ENCODE data around the gene SCRN2. TPM values are rescaled to one million over a fixed set of nuclear protein-coding genes. Genes with fewer than 3 reads are reported as not detected.

Gene SCRN2
- total RNA-seq, 1 donor from 2014 or later: 37.8 TPM

DNA sequence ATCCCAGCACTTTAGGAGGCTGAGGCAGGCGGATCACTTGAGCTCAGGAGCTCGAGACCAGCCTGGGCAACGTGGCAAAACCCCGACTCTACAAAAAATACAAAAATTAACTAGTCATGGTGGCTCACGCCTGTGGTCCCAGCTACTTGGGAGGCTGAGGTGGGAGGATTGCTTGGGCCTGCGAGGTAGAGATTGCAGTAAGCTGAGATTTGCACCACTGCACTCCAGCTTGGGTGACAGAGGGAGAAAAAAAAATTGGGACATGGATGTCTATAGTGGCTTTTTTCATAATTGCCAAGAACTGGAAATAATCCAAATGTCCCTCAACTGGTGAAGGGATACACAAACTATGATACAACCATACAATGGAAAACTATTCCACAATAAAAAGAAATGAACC lies 48.1 kb downstream of the SCRN2 start:
- H3K27me3 Mint-ChIP-seq (ENCODE audit: low read depth): peaks cover 97% of the 10 kb centered on the region

GRCh38 chr17:47792457-47792856 lies 48.6 kb downstream of the SCRN2 start:
- TF ChIP-seq, protein P1, sequence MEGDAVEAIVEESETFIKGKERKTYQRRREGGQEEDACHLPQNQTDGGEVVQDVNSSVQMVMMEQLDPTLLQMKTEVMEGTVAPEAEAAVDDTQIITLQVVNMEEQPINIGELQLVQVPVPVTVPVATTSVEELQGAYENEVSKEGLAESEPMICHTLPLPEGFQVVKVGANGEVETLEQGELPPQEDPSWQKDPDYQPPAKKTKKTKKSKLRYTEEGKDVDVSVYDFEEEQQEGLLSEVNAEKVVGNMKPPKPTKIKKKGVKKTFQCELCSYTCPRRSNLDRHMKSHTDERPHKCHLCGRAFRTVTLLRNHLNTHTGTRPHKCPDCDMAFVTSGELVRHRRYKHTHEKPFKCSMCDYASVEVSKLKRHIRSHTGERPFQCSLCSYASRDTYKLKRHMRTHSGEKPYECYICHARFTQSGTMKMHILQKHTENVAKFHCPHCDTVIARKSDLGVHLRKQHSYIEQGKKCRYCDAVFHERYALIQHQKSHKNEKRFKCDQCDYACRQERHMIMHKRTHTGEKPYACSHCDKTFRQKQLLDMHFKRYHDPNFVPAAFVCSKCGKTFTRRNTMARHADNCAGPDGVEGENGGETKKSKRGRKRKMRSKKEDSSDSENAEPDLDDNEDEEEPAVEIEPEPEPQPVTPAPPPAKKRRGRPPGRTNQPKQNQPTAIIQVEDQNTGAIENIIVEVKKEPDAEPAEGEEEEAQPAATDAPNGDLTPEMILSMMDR (conservative IDR thresholded peaks at IDR 0.05): no peak
- H3K36me3 Mint-ChIP-seq (ENCODE audit: low read depth): no peaks in the 10 kb centered on the region
- H3K4me1 Mint-ChIP-seq: peaks cover 14% of the 10 kb centered on the region
- DNase-seq (ENCODE audit: low read depth, low spot score): no peak
- no peak overlapping the region for H3K27ac Mint-ChIP-seq (ENCODE audit: unreplicated experiment)
- H3K9me3 Mint-ChIP-seq: no peaks in the 10 kb centered on the region
- peaks cover 97% of the 10 kb centered on the region for H3K27me3 Mint-ChIP-seq (ENCODE audit: low read depth)
- no peak overlapping the region for H3K4me3 Mint-ChIP-seq

More for the DNA sequence above, 48.1 kb downstream of the SCRN2 start:
- TF ChIP-seq, protein P1 (conservative IDR thresholded peaks at IDR 0.05): no peak
- H3K9me3 Mint-ChIP-seq: no peaks in the 10 kb centered on the region
- H3K27ac Mint-ChIP-seq (ENCODE audit: unreplicated experiment): no peak overlapping the region
- no peaks in the 10 kb centered on the region for H3K36me3 Mint-ChIP-seq (ENCODE audit: low read depth)
- DNase-seq (ENCODE audit: low read depth, low spot score): no peak
- H3K4me3 Mint-ChIP-seq: no peak overlapping the region
- peaks cover 14% of the 10 kb centered on the region for H3K4me1 Mint-ChIP-seq

DNA sequence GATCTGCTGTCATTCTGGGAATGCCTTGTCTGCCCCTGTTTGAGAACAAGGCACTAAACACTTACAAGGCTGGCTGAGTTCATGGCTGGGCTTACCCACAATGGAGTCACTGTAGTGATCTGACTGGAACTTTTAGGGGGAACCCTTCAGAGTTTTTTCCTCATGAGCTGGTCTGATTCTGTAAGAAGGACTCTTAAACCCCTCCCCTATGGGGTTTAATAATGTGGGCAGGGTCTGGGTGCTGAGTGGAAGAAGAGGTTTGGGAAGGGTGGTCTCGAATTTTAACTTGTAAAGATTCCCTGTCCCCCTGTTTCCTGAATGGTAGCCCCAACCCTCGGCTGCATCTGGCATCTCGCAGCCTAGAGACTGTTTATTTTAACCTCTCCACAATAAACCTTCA lies 50.0 kb downstream of the SCRN2 start:
- TF ChIP-seq, protein P1 (conservative IDR thresholded peaks at IDR 0.05): no peak
- no peak for DNase-seq (ENCODE audit: low read depth, low spot score)
- Mint-ChIP-seq H3K4me3 (peak overlapping the region; percentile 8), H3K9me3 (no peaks in the 10 kb centered on the region), H3K4me1 (peaks cover 14% of the 10 kb centered on the region), H3K27ac (ENCODE audit: unreplicated experiment) (no peak overlapping the region), H3K36me3 (ENCODE audit: low read depth) (no peaks in the 10 kb centered on the region), H3K27me3 (ENCODE audit: low read depth) (peaks cover 99% of the 10 kb centered on the region)

GRCh38 chr17:47789611-47790561 lies 51.2 kb downstream of the SCRN2 start:
- peaks cover 99% of the 10 kb centered on the region for H3K27me3 Mint-ChIP-seq (ENCODE audit: low read depth)
- H3K9me3 Mint-ChIP-seq: no peaks in the 10 kb centered on the region

More at GRCh38 chr17:47789611-47790561, 51.2 kb downstream of the SCRN2 start:
- no peaks in the 10 kb centered on the region for H3K36me3 Mint-ChIP-seq (ENCODE audit: low read depth)
- no peak overlapping the region for H3K27ac Mint-ChIP-seq (ENCODE audit: unreplicated experiment)
- TF ChIP-seq, protein P1 (conservative IDR thresholded peaks at IDR 0.05): peak; percentile 63
- DNase-seq (ENCODE audit: low read depth, low spot score): peak; percentile 55
- H3K4me3 Mint-ChIP-seq: peak overlapping the region; percentile 51
- H3K4me1 Mint-ChIP-seq: peaks cover 14% of the 10 kb centered on the region

Other genes with a start within 250 kb of the SCRN2 start
- gene KPNB1, start 191.4 kb downstream of the SCRN2 start, total RNA-seq: 642 and 671 TPM in 2 replicates
- gene TBKBP1, start 147.1 kb downstream of the SCRN2 start, total RNA-seq: 18.3 and 22.1 TPM in 2 replicates
- gene TBX21, start 108.0 kb downstream of the SCRN2 start, total RNA-seq: not detected in 2 replicates
- 14.3 and 14.6 TPM in 2 replicates for gene OSBPL7, start 19.5 kb downstream of the SCRN2 start, total RNA-seq
- gene MRPL10, start 9.7 kb downstream of the SCRN2 start, total RNA-seq: 50.0 and 55.3 TPM in 2 replicates
- 0.84 and 1.4 TPM in 2 replicates for gene LRRC46, start 9.6 kb downstream of the SCRN2 start, total RNA-seq
- gene SP6, start 9.9 kb upstream of the SCRN2 start, total RNA-seq: 0.16 and 0.25 TPM in 2 replicates
- gene SP2, start 55.0 kb upstream of the SCRN2 start, total RNA-seq: 22.4 and 23.2 TPM in 2 replicates
- 7.1 and 7.5 TPM in 2 replicates for gene PNPO, start 100.3 kb upstream of the SCRN2 start, total RNA-seq
- gene PRR15L, start 116.6 kb upstream of the SCRN2 start, total RNA-seq: not detected in 2 replicates
- gene CDK5RAP3, start 129.8 kb upstream of the SCRN2 start, total RNA-seq: 285 and 301 TPM in 2 replicates
- 4.0 and 4.1 TPM in 2 replicates for gene COPZ2, start 196.5 kb upstream of the SCRN2 start, total RNA-seq
- gene NFE2L1, start 207.1 kb upstream of the SCRN2 start, total RNA-seq: 121 and 131 TPM in 2 replicates